Measurements from ENCODE around the gene NISCH. TPM values are rescaled to one million over a fixed set of nuclear protein-coding genes. Genes with fewer than 3 reads are reported as not detected.

The NISCH gene
- total and polyA plus RNA-seq, 9 donors = 47.2 to 91.9 (median 64.0) TPM

DNA sequence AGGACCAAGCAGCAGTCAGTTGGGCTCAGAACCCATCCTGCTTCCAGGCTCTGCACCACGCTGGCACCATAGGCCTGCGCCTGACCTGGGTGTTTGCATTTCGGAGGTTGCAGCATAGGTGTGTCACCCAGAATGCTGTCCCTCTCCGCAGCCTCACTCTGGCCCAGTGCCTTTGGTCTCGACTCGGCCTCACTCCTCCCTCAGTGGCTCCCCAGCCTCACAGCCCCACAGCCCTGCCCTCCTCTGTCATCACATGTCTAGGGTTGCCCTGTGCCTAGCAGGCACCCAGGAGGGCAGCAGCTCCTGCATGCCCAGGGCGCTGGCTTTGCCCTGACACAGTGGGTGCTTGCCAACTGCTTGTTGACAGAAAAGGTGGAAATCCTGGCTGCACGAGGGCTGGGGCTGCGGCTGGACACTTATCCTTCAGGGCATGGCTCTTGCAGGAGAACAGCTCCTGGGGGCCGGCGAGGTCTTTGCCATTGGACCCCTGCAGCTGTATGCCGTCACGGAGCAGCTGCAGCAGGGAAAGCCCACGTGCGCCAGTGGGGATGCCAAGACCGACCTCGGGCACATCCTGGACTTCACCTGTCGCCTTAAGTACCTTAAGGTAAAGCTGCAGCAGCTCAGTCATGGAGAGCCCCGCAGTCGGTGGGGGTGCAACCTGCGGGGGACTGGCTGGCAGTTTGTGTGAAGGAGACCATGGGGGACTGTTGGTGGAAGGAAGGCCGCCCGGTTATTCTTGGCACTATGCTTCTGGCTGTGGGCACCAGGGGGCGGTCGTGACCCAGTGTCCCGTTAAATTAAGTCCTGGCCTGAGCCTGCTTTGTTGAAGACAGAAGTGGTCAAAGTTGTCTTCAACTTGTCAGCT lies 16.2 kb downstream of the NISCH start:
- Histone ChIP-seq H3K9me3 (replicated peaks; ENCODE audit: control insufficient read depth, low read depth, low read length) (no peaks in the 10 kb centered on the region), H3K4me3 (ENCODE audit: low read length) (no peak overlapping the region), H3K4me1 (ENCODE audit: control insufficient read depth, insufficient read depth, low read length) (peaks cover 8% of the 10 kb centered on the region), H3K36me3 (ENCODE audit: control insufficient read depth, insufficient read depth, low read length) (peaks cover 70% of the 10 kb centered on the region), H3K27ac (ENCODE audit: low read length) (no peak overlapping the region), H3K27me3 (ENCODE audit: control insufficient read depth, insufficient read depth, low read length) (no peaks in the 10 kb centered on the region)
- peak; percentile 58 for DNase-seq
- WGBS (ENCODE audit: insufficient coverage) = 69% methylated on average over 24 of the region's 26 CpGs

DNA sequence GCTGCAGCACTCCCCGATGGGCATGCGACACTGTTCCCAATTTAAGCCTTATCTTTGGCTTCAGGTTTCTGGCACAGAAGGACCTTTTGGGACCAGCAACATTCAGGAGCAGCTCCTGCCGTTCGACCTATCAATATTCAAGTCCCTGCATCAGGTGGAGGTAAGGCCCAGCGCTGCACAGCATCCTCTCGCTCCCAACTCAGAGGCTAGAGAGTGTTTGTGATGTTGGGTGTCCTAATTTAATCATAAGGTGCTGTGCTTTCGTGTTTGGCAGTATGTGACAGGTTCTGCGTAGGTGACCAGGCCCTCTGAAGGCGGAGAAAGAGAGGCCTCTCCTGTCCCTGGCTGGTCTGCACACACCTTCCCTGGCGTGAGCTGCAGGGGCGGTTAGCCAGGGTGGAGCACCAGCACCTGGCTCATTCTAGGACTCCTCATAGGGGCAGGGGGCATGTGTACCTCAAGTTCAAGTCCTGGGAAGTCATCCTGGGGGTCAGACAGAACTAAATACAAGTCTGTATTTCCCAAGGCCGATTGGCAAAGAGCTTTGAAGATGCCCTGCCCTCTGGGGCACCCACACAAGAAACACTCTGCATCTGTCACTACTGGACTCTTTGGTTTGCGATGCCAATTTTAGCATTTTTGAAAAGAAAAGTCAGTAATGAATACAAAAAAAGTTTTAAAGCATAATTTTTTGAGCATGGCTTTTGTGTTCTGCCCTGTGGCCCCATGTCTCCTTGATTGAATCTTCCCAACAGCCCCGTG lies 17.0 kb downstream of the NISCH start:
- no peak for DNase-seq
- Histone ChIP-seq H3K9me3 (replicated peaks; ENCODE audit: control insufficient read depth, low read depth, low read length) (no peaks in the 10 kb centered on the region), H3K4me3 (ENCODE audit: low read length) (no peak overlapping the region), H3K36me3 (ENCODE audit: control insufficient read depth, insufficient read depth, low read length) (peaks cover 73% of the 10 kb centered on the region), H3K27ac (ENCODE audit: low read length) (no peak overlapping the region), H3K27me3 (ENCODE audit: control insufficient read depth, insufficient read depth, low read length) (no peaks in the 10 kb centered on the region), H3K4me1 (ENCODE audit: control insufficient read depth, insufficient read depth, low read length) (peaks cover 8% of the 10 kb centered on the region)
- 76% methylated on average over 12 of the region's 14 CpGs for WGBS (ENCODE audit: insufficient coverage)

DNA sequence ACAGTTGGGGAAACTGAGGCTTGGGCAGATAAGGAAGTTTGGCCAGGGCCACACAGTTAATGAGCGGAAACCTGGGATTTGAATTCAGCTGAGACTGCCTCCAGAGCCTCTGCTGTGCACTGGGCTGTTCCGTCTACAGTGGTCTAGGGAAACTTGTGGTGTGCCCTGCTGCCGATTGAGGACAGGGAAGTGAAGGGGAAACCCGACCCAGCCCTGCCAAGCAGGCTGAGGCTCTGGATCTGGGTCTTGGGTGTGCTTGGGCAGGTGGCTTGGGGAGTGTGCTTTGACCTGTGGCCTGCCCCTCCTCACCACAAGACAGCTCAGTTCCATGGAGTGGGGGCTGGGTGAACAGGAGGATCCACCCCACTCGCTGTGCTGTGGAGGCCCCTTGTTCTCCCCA lies 17.6 kb downstream of the NISCH start:
- Histone ChIP-seq H3K27me3 (ENCODE audit: control insufficient read depth, insufficient read depth, low read length) (no peaks in the 10 kb centered on the region), H3K27ac (ENCODE audit: low read length) (no peak overlapping the region), H3K36me3 (ENCODE audit: control insufficient read depth, insufficient read depth, low read length) (peaks cover 76% of the 10 kb centered on the region), H3K4me1 (ENCODE audit: control insufficient read depth, insufficient read depth, low read length) (peaks cover 8% of the 10 kb centered on the region), H3K9me3 (replicated peaks; ENCODE audit: control insufficient read depth, low read depth, low read length) (no peaks in the 10 kb centered on the region), H3K4me3 (ENCODE audit: low read length) (no peak overlapping the region)
- 97% methylated on average over 4 of the region's 5 CpGs for WGBS (ENCODE audit: insufficient coverage)
- DNase-seq = no peak

DNA sequence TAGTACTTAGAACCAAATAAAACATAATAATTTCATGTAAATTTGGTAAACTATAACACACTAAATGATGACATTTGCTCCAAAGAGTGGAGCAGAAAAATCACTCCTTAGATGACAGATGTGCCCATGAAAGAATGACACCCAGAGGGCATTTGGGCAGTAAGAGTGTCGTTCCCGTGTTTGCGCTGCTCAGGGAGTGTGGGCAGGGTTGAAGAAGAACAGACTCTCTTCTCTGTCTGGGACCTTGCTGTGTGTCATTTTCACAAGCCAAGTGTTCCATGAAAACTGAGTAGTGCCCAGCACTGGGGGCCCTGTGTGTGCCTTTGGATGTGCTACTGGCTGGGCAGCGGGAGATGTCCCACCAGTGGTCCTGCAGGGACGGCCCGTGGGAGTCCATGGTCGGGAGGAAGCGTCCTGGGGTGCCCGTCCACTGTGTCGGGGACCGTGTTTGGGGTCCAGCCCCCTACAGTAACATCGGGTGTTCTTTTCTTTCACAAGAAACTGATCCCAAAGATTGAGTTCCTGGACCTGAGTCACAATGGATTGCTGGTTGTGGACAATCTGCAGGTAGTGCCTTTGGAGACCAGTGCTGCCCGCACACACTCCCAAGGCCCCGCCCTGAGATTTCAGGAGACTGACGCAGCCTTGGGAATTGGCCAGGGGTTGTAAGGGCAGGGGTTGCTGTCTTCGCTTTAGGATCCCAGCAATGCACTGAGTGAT lies 21.8 kb downstream of the NISCH start:
- 95% methylated on average over 13 of the region's 16 CpGs for WGBS (ENCODE audit: insufficient coverage)
- no peak overlapping the region for H3K27ac ChIP-seq (ENCODE audit: low read length)
- DNase-seq = no peak

DNA sequence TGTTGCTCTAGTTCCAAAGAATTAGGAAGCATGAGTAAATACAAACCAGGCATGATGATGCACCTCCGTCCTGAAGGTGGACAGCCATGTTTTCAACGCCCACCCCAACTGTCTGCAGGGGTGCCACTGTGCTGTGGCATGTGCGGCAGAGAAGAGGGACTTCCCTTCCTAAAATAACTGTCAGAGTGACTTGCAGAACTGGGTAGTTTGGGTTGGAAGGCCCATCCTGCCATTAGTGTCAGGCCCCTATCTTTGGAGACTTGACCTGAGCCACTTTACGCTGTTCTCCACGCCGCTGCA lies 22.3 kb downstream of the NISCH start:
- DNase-seq = no peak
- H3K27ac ChIP-seq (ENCODE audit: low read length) = no peak overlapping the region
- no peaks in the 10 kb centered on the region for H3K9me3 ChIP-seq (replicated peaks; ENCODE audit: control insufficient read depth, low read depth, low read length)
- peaks cover 3% of the 10 kb centered on the region for H3K4me1 ChIP-seq (ENCODE audit: control insufficient read depth, insufficient read depth, low read length)
- WGBS (ENCODE audit: insufficient coverage) = 100% methylated on average over 4 of the region's 6 CpGs
- no peaks in the 10 kb centered on the region for H3K27me3 ChIP-seq (ENCODE audit: control insufficient read depth, insufficient read depth, low read length)
- H3K4me3 ChIP-seq (ENCODE audit: low read length) = no peak overlapping the region
- H3K36me3 ChIP-seq (ENCODE audit: control insufficient read depth, insufficient read depth, low read length) = peaks cover 96% of the 10 kb centered on the region

More for the DNA sequence above, 21.8 kb downstream of the NISCH start:
- Histone ChIP-seq H3K27me3 (ENCODE audit: control insufficient read depth, insufficient read depth, low read length) (no peaks in the 10 kb centered on the region), H3K9me3 (replicated peaks; ENCODE audit: control insufficient read depth, low read depth, low read length) (no peaks in the 10 kb centered on the region), H3K36me3 (ENCODE audit: control insufficient read depth, insufficient read depth, low read length) (peaks cover 96% of the 10 kb centered on the region), H3K4me3 (ENCODE audit: low read length) (no peak overlapping the region), H3K4me1 (ENCODE audit: control insufficient read depth, insufficient read depth, low read length) (peaks cover 3% of the 10 kb centered on the region)

DNA sequence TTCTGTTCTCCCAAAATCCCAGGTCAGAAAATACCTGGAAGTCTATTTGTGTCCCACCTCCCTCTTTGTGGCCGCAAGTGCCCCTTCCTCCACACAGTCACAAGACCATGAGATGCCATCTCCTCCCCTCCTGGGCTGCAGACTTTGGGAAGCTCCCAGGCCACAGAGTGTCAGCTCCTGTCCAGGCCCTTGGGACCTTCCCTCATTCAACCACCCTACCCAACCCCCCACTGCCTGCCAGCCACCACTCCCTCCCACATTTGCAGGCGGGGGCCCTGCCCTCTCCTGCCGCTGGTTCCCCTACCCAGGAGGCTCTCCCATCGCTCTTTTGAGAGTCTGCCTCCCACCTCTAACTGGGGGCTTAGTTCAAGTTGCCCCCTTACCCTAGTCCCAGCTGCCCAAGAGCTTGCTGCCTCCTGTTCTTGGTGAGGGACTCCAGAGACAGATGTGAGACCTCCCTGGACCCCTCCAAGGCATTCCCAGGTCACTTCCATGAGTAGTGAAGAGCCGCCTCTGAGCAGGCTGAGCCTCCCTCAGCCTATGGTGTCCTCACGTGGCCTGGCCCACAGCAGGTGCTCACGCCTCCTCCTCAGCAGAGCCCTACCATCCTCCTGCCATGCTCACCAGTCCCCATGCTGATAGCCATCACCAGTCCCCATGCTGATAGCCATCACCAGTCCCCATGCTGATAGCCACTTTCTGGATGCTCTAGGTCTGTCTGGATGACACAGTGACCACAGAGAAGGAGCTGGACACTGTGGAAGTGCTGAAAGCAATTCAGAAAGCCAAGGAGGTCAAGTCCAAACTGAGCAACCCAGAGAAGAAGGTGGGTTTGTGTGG lies 23.9 kb downstream of the NISCH start:
- Histone ChIP-seq H3K4me1 (ENCODE audit: control insufficient read depth, insufficient read depth, low read length) (no peaks in the 10 kb centered on the region), H3K36me3 (ENCODE audit: control insufficient read depth, insufficient read depth, low read length) (peaks cover 92% of the 10 kb centered on the region), H3K9me3 (replicated peaks; ENCODE audit: control insufficient read depth, low read depth, low read length) (no peaks in the 10 kb centered on the region), H3K4me3 (ENCODE audit: low read length) (no peak overlapping the region), H3K27ac (ENCODE audit: low read length) (no peak overlapping the region), H3K27me3 (ENCODE audit: control insufficient read depth, insufficient read depth, low read length) (no peaks in the 10 kb centered on the region)
- no peak for DNase-seq
- 94% methylated on average over 7 of the region's 7 CpGs for WGBS (ENCODE audit: insufficient coverage)

DNA sequence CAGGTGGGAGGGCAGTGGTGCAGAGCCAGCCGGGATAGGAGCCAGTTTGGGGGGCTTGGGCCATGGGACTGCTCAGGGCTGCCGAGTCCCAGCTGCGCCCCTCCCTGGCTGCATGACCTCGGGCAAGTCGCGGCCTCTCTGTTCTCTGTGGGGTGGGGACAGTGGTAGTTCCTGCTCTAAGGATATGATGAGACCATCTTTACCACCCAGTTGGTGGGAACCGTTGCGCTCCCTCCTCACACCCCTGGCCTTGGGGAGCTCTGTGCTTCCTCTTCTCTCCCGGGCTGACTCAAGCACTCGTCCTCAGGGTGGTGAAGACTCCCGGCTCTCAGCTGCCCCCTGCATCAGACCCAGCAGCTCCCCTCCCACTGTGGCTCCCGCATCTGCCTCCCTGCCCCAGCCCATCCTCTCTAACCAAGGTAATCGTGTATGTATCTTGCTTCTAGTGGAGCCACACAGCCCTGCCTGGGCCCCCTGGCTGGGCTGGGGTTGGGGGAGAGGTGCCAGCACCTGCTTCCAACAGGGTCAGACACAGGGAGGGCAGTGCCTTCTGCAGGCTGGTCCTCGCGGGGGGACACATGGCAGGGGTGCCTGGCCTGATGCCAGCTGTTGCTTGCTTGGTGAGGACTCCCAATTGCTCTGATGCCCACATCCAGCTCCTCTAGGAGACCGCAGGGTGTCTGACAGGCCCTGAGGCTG lies 24.6 kb downstream of the NISCH start:
- H3K36me3 ChIP-seq (ENCODE audit: control insufficient read depth, insufficient read depth, low read length) = peaks cover 91% of the 10 kb centered on the region
- no peaks in the 10 kb centered on the region for H3K9me3 ChIP-seq (replicated peaks; ENCODE audit: control insufficient read depth, low read depth, low read length)
- no peaks in the 10 kb centered on the region for H3K27me3 ChIP-seq (ENCODE audit: control insufficient read depth, insufficient read depth, low read length)
- DNase-seq = no peak
- no peaks in the 10 kb centered on the region for H3K4me1 ChIP-seq (ENCODE audit: control insufficient read depth, insufficient read depth, low read length)
- H3K4me3 ChIP-seq (ENCODE audit: low read length) = no peak overlapping the region
- 76% methylated on average over 8 of the region's 16 CpGs for WGBS (ENCODE audit: insufficient coverage)
- no peak overlapping the region for H3K27ac ChIP-seq (ENCODE audit: low read length)

DNA sequence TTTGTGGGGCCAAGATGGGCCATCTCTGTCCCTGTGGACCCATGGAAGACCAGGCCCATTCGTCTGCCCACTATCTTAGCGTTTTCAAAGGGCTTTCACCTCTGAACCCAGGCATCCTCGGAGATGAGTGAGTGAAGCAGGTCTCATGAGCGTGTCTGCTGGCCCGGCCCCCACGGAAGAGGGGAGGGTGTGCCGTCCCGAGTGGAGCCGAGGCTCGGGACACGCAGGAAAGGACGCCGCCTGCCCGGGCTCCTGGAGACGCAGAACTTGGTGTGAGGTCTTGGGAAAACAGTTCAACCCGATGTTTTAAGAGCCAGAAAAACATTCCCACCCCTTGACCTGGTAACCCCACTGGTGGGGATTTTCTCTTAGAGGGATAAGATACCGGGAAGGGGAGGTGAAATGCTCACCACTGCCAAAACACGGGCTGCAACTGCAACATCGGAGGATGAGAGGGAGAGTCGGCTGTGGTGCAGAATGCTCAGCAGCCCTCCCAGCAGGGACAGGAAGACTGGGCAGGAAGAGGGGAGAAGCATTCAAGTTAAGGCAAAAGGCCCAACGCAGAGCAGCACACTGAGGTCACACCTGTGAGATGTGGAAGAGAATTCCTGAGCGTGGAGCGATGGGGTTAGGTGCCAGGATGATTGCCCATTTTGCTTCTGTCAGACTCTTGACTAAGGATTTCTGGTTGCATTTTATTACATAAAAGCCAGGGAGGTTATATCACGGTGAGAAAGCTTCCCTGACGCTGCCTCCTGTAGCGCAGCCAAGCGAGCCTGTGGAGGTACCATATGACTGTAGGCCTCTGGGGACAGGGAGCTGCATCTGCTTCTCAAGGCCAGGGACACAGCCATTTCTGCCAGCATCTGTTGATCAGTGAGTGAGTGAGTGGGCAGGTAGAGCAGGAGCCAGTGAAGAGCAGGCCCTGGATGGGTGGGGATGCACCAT lies 25.6 kb downstream of the NISCH start:
- Histone ChIP-seq H3K36me3 (ENCODE audit: control insufficient read depth, insufficient read depth, low read length) (peaks cover 92% of the 10 kb centered on the region), H3K27me3 (ENCODE audit: control insufficient read depth, insufficient read depth, low read length) (no peaks in the 10 kb centered on the region), H3K4me1 (ENCODE audit: control insufficient read depth, insufficient read depth, low read length) (no peaks in the 10 kb centered on the region), H3K27ac (ENCODE audit: low read length) (no peak overlapping the region), H3K9me3 (replicated peaks; ENCODE audit: control insufficient read depth, low read depth, low read length) (no peaks in the 10 kb centered on the region), H3K4me3 (ENCODE audit: low read length) (no peak overlapping the region)
- no peak for DNase-seq
- WGBS (ENCODE audit: insufficient coverage) = 84% methylated on average over 16 of the region's 27 CpGs

Data from muscle of leg (tissue), 11 donors.